HG02610 (cell line): Measurements from ENCODE around the gene TBC1D22B.

Experiments used
- ATAC-seq: cut with Tn5 transposase; IDR thresholded peaks from one replicate; pipeline ENCODE4 v1.9.1; 2021; ENCODE audit warnings: mild to moderate bottlenecking, moderate library complexity; ENCODE audit not compliant: unreplicated experiment

TBC1D22B gene

GRCh38 chr6:37257634-37258404 is at the start of gene TBC1D22B, which contains the start of gene TMEM217:
TSS of gene TBC1D22B (plus strand) at chr6:37257772. CDS start at chr6:37257918, 146 bp downstream.
TSS of gene TMEM217 (minus strand) at chr6:37258144. CDS start at chr6:37219030, 39,114 bp downstream.
- peak; percentile 95 for ATAC-seq

- peak; percentile 48 for ATAC-seq
Measured at GRCh38 chr6:37207903-37208456, 49.6 kb upstream of the TBC1D22B start.

- no peak for ATAC-seq
Measured at GRCh38 chr6:37208793-37209192, 48.8 kb upstream of the TBC1D22B start.

- ATAC-seq = no peak
Measured at GRCh38 chr6:37209461-37210205, 47.9 kb upstream of the TBC1D22B start.

GRCh38 chr6:37210313-37210968 is 47.1 kb upstream of the TBC1D22B start:
- ATAC-seq = no peak

- no peak for ATAC-seq
Measured at GRCh38 chr6:37212268-37212667, 45.3 kb upstream of the TBC1D22B start.

- no peak for ATAC-seq
Measured at GRCh38 chr6:37218061-37218460, 39.5 kb upstream of the TBC1D22B start.

GRCh38 chr6:37218511-37218910 is 39.1 kb upstream of the TBC1D22B start:
- no peak for ATAC-seq

- ATAC-seq = no peak
Measured at GRCh38 chr6:37221585-37222124, 35.9 kb upstream of the TBC1D22B start.

GRCh38 chr6:37222125-37222967 is 35.2 kb upstream of the TBC1D22B start:
- peak; percentile 96 for ATAC-seq

- no peak for ATAC-seq
Measured at GRCh38 chr6:37222992-37223391, 34.6 kb upstream of the TBC1D22B start.

- ATAC-seq = no peak
Measured at GRCh38 chr6:37225350-37226169, 32.0 kb upstream of the TBC1D22B start.

GRCh38 chr6:37230104-37230503 is 27.5 kb upstream of the TBC1D22B start:
- ATAC-seq = no peak

GRCh38 chr6:37232430-37233017 is 25.0 kb upstream of the TBC1D22B start:
- no peak for ATAC-seq

GRCh38 chr6:37233541-37233940 is 24.0 kb upstream of the TBC1D22B start:
- no peak for ATAC-seq

GRCh38 chr6:37236921-37237320 is 20.7 kb upstream of the TBC1D22B start:
- no peak for ATAC-seq

GRCh38 chr6:37237789-37238188 is 19.8 kb upstream of the TBC1D22B start:
- ATAC-seq = no peak

- no peak for ATAC-seq
Measured at GRCh38 chr6:37238381-37238780, 19.2 kb upstream of the TBC1D22B start.

GRCh38 chr6:37239526-37239925 is 18.0 kb upstream of the TBC1D22B start:
- no peak for ATAC-seq
